ENCODE data around the gene CEP295NL.

DNA sequence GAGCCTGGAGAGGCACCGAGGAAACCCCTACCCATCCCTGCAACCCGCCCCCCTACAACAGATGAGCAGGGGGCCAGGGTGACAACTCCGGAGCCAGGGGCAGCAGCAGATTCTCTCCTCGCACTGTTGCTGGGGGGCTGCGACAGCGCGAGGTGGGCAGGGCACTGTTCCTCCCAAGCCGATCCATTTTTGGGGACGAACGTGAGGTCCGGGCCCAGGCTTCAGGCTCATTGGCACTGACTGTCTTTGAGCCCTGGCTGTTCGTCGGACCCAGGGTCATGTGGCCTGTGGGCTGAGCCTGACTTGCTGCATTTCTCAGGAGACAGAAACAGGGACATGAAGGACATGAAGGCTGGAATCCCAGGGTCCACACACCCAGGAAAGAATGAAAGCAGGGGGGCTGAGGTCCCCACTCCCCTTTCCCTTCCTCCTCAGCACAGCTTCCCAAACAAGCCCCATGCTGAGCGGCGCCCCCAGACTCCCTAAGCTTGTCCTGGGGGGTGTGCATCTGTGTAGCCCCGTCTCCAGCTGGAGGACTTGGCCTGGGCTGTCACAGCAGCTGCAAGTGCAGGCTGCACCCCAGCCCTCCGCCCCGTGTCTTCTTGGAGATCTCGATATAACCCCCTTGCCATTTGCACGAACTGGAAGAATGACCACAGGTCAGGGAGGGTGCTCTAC lies 18.7 kb downstream of the CEP295NL start:
- TF ChIP-seq TBP (IDR thresholded peaks at IDR 0.05; ENCODE audit: low read depth, low read length), result no peak
- TF ChIP-seq, protein P1, sequence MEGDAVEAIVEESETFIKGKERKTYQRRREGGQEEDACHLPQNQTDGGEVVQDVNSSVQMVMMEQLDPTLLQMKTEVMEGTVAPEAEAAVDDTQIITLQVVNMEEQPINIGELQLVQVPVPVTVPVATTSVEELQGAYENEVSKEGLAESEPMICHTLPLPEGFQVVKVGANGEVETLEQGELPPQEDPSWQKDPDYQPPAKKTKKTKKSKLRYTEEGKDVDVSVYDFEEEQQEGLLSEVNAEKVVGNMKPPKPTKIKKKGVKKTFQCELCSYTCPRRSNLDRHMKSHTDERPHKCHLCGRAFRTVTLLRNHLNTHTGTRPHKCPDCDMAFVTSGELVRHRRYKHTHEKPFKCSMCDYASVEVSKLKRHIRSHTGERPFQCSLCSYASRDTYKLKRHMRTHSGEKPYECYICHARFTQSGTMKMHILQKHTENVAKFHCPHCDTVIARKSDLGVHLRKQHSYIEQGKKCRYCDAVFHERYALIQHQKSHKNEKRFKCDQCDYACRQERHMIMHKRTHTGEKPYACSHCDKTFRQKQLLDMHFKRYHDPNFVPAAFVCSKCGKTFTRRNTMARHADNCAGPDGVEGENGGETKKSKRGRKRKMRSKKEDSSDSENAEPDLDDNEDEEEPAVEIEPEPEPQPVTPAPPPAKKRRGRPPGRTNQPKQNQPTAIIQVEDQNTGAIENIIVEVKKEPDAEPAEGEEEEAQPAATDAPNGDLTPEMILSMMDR (IDR thresholded peaks at IDR 0.05; ENCODE audit: control extremely low read depth in 1 of 3, insufficient read depth in 1 of 3, low read depth in 1 of 3, low read length in 3 of 3), result no peak
- TF ChIP-seq PHF8 (conservative IDR thresholded peaks at IDR 0.05; ENCODE audit: low read depth, low read length), result no peak
- no peak for TF ChIP-seq EP300 (IDR thresholded peaks at IDR 0.05; ENCODE audit: borderline replicate concordance in 1 of 2, low read depth in 2 of 2, low read length in 2 of 2)
- TF ChIP-seq POLR2AphosphoS5 (IDR thresholded peaks at IDR 0.05; ENCODE audit: low read depth, low read length), result no peak
- no peak for TF ChIP-seq ASH2L (IDR thresholded peaks at IDR 0.05; ENCODE audit: low read length)
- no peak for TF ChIP-seq ZNF274 (IDR thresholded peaks at IDR 0.05; ENCODE audit: borderline replicate concordance, extremely low read depth, low read length)
- TF ChIP-seq TAF1 (IDR thresholded peaks at IDR 0.05; ENCODE audit: low read depth, low read length), result no peak

Data from H1 (cell line).